Peyer's patch (tissue), 4 donors: Measurements from ENCODE around the gene PHKA1. TPM values are rescaled to one million over a fixed set of nuclear protein-coding genes. Genes with fewer than 3 reads are reported as not detected.
"Not testable (repeated sequence)": the region's sequence is repeated elsewhere in the genome, so short reads cannot be mapped to it uniquely, and the experiment has no call there.

Experiments used
- DNase-seq, 3 donors: peaks; one replicate each; pipeline ENCODE4 v3.0.0-alpha.2; 2017 to 2019
- H3K27ac ChIP-seq, 4 donors: fragments of 200-600 bp; sonication (generic); one replicate each; pipeline ENCODE4 v1.5.1; 2016 to 2019
- H3K27me3 ChIP-seq, 2 donors: fragments of 200-600 bp; sonication (generic); one replicate each; pipeline ENCODE4 v1.5.1; 2019
- H3K36me3 ChIP-seq, 3 donors: fragments of 200-600 bp; sonication (generic); one replicate each; pipeline ENCODE4 v1.5.1; 2016 to 2019
- H3K4me1 ChIP-seq, 4 donors: fragments of 200-600 bp; sonication (generic); one replicate each; pipeline ENCODE4 v1.5.1; 2016 to 2019
- H3K4me3 ChIP-seq, 4 donors: fragments of 200-600 bp; sonication (generic); 1 replicate in 3 of 4; 2 replicates in 1 of 4; pipeline ENCODE4 v1.5.1; 2016 to 2019; ENCODE audit warnings: mild to moderate bottlenecking in 1 of 4
- H3K9me3 ChIP-seq, 4 donors: fragments of 200-600 bp; sonication (generic); one replicate each; pipeline ENCODE4 v1.5.1; 2016 to 2019; ENCODE audit warnings: mild to moderate bottlenecking in 1 of 4
- POLR2A ChIP-seq, 2 donors: fragments of 450-650 bp; IDR thresholded peaks; one replicate each; pipeline ENCODE4 v1.5.1; 2017; ENCODE audit warnings: antibody characterized with exemption in 2 of 2, mild to moderate bottlenecking in 2 of 2, moderate library complexity in 2 of 2
- total RNA-seq, 4 donors: library from RNA; depleted of rRNA; stranded (reverse); fragments of >200 nt; gene quantifications; one replicate each; pipeline ENCODE4 v1.1.0, GENCODE V29; 2016
- TF ChIP-seq, protein P1 (sequence below), 6 experiments: fragments of 450-650 bp in 4 of 6; fragments of 200-600 bp in 2 of 6; sonication (generic) in 1 of 6; IDR thresholded peaks; one replicate each; pipeline ENCODE4 v1.5.1; 2017 to 2019; ENCODE audit warnings: antibody characterized with exemption in 6 of 6, mild to moderate bottlenecking in 3 of 6, moderate library complexity in 1 of 6

The PHKA1 gene
- total RNA-seq, 4 donors from 2014 or later: 2.5 to 6.3 (median 4.4) TPM

DNA sequence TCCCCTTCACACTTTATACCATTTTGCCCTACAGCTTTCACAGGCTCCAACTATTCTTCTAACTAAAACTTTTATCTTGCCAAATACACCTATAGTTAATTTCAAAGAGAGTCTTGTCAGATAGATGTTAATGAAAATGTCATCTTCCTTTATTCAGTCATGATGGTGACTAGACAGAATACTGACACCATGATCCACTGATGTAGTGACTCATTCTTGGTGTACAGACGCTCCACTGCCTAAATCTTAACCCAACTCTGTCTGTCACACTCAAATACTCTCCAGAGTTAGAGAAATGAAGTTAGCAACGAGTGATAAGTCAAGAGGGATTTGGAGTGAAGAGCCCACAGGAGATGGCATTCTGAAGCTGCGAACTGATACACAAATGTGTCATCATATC is 109.4 kb downstream of the PHKA1 start:
- Histone ChIP-seq H3K27ac (no peak overlapping the region), H3K27me3 (no peaks in the 10 kb centered on the region), H3K4me3 (no peak overlapping the region), H3K4me1 (no peaks in the 10 kb centered on the region), H3K36me3 (no peaks in the 10 kb centered on the region), H3K9me3 (no peaks in the 10 kb centered on the region)
- TF ChIP-seq POLR2A (IDR thresholded peaks at IDR 0.05): no peak
- TF ChIP-seq, protein P1, sequence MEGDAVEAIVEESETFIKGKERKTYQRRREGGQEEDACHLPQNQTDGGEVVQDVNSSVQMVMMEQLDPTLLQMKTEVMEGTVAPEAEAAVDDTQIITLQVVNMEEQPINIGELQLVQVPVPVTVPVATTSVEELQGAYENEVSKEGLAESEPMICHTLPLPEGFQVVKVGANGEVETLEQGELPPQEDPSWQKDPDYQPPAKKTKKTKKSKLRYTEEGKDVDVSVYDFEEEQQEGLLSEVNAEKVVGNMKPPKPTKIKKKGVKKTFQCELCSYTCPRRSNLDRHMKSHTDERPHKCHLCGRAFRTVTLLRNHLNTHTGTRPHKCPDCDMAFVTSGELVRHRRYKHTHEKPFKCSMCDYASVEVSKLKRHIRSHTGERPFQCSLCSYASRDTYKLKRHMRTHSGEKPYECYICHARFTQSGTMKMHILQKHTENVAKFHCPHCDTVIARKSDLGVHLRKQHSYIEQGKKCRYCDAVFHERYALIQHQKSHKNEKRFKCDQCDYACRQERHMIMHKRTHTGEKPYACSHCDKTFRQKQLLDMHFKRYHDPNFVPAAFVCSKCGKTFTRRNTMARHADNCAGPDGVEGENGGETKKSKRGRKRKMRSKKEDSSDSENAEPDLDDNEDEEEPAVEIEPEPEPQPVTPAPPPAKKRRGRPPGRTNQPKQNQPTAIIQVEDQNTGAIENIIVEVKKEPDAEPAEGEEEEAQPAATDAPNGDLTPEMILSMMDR (IDR thresholded peaks at IDR 0.05): no peak
- DNase-seq: no peak

DNA sequence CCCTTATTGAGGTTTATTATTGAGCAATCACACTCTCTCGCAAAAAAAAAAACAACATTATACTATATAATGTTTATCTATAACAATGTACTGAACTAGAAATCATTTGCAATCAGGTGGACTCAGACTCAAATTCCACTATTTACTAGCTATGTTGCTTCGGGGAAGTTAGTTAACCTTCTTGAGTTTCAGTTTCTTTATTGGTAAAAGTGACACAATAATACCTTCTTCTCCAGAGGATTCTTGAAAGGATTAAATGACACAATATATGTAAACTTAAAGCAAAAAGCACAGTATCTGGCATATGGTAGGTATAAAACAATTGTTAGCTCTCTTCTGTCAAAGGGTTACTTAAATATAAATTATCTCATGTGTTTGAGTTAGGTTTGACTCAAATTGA is 110.0 kb downstream of the PHKA1 start:
- Histone ChIP-seq H3K4me3 (no peak overlapping the region), H3K4me1 (no peaks in the 10 kb centered on the region), H3K9me3 (no peaks in the 10 kb centered on the region), H3K27ac (no peak overlapping the region), H3K27me3 (no peaks in the 10 kb centered on the region), H3K36me3 (no peaks in the 10 kb centered on the region)
- DNase-seq: no peak
- TF ChIP-seq, protein P1 (IDR thresholded peaks at IDR 0.05): no peak
- no peak for TF ChIP-seq POLR2A (IDR thresholded peaks at IDR 0.05)

DNA sequence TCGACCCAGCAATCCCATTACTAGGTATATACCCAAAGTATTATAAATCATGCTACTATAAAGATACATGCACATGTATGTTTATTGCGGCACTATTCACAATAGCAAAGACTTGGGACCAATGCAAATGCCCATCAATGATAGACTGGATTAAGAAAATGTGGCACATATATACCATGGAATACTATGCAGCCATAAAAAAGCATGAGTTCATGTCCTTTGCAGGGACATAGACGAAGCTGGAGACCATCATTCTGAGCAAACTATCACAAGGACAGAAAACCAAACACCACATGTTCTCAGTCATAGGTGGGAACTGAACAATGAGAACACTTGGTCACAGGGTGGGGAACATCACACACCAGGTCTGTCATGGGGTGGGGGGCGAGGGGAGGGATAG is 123.1 kb downstream of the PHKA1 start:
- not testable (repeated sequence) for H3K9me3 ChIP-seq, DNase-seq, H3K36me3 ChIP-seq, H3K4me3 ChIP-seq, H3K4me1 ChIP-seq, H3K27ac ChIP-seq, H3K27me3 ChIP-seq

DNA sequence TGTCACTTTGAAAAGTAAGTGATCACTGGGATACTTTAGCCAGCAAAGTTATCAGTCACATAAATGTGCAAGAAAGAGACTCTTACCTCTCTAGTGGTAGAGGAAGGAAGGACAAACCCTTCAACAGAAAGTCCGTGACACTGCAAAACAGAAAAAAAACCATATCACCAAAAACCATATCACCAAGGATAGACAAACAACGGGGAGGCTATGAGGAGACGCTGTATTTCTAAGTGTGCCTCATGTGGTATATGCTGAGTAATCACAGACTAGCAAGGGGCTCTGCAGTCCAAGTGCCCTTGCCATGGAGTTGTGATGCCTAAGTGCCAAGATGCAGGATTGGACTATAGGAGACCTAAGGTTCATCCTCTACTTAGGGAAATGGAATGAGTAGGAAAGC is 129.9 kb downstream of the PHKA1 start:
- no peaks in the 10 kb centered on the region for H3K36me3 ChIP-seq
- TF ChIP-seq POLR2A (IDR thresholded peaks at IDR 0.05): no peak
- TF ChIP-seq, protein P1 (IDR thresholded peaks at IDR 0.05): no peak
- H3K27ac ChIP-seq: no peak overlapping the region

DNA sequence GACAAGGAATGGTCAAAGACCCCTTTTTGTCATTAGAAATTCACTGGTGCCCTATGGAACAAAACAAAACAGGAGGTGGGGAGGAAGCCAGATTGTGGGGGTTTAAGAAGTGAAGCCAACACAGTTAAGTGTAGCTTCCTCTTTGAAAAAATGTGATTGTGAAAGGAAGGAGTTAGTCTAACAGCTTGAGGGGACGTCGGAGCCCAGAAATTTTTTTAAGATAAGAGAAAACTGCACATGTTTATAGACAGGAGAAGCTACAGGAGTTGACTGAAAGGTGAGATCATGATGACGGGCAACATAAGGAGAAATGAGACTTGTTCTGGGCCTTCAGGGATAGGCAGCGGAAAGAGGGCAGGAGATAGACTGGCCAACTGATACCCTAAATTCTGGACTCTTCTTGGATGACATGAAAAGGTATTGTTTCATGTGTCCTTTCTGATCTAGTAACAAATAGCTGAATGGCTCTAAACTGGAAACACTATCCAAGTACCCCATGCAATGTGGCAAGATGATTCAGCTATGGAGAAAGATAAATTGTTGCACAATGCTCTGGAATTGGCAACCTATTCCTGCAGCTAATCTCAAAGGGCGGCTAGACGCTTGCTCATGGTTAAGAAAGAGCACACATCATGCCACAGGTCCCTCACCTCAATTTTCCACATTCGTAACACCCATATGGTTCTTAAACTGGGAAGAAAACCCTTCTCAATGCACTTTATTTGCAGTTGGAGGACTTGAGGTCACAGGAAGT is 137.8 kb downstream of the PHKA1 start:
- Histone ChIP-seq H3K27me3 (no peaks in the 10 kb centered on the region), H3K4me3 (no peak overlapping the region), H3K36me3 (no peaks in the 10 kb centered on the region), H3K27ac (no peak overlapping the region), H3K4me1 (no peaks in the 10 kb centered on the region), H3K9me3 (no peaks in the 10 kb centered on the region)
- TF ChIP-seq POLR2A (IDR thresholded peaks at IDR 0.05): no peak
- TF ChIP-seq, protein P1 (IDR thresholded peaks at IDR 0.05): no peak
- no peak for DNase-seq

More for the DNA sequence above, 129.9 kb downstream of the PHKA1 start:
- no peaks in the 10 kb centered on the region for H3K9me3 ChIP-seq
- no peak overlapping the region for H3K4me3 ChIP-seq
- H3K4me1 ChIP-seq: no peaks in the 10 kb centered on the region
- no peak for DNase-seq
- no peaks in the 10 kb centered on the region for H3K27me3 ChIP-seq

DNA sequence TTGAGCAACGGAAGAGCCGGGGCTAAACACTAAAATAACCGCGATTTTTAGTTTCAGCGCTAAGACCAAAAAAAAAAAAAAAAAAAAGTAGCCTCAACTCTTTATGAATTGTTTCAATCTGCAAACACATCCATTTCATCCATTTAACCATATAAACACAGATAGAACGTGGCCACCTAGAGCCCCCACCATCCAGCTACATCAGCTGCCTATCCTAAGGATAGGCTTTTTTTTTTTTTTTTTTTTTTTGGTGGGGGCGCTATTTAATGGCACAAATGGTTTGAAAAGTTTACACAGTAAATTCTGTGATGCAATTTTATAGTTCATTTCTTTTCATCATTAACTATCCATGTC is 141.0 kb downstream of the PHKA1 start:
- Histone ChIP-seq H3K4me3 (peak overlapping the region; percentile 49 to 71 (median 64)), H3K27ac (no peak overlapping the region), H3K27me3 (no peaks in the 10 kb centered on the region), H3K4me1 (no peaks in the 10 kb centered on the region), H3K9me3 (no peaks in the 10 kb centered on the region), H3K36me3 (no peaks in the 10 kb centered on the region)
- no peak for DNase-seq
- TF ChIP-seq, protein P1 (IDR thresholded peaks at IDR 0.05): no peak
- no peak for TF ChIP-seq POLR2A (IDR thresholded peaks at IDR 0.05)
